LNCaP clone FGC (cell line): Measurements from ENCODE around the gene RBFOX2.
"Not testable (repeated sequence)": the region's sequence is repeated elsewhere in the genome, so short reads cannot be mapped to it uniquely, and the experiment has no call there.

Experiments used
- DNase-seq: peaks from one replicate; pipeline ENCODE4 v3.0.0-alpha.2; 2011; ENCODE audit warnings: low read depth
- H3K4me3 ChIP-seq: 2 replicates; pipeline ENCODE4 v1.5.1; 2011; ENCODE audit warnings: mild to moderate bottlenecking, low read depth, low read length, control low read depth
- TF ChIP-seq, protein P1 (sequence below): IDR thresholded peaks from 2 replicates; pipeline ENCODE4 v1.5.1; 2012; ENCODE audit warnings: mild to moderate bottlenecking; ENCODE audit not compliant: control insufficient read depth, insufficient read depth; ENCODE audit errors: extremely low read depth

Gene RBFOX2

DNA sequence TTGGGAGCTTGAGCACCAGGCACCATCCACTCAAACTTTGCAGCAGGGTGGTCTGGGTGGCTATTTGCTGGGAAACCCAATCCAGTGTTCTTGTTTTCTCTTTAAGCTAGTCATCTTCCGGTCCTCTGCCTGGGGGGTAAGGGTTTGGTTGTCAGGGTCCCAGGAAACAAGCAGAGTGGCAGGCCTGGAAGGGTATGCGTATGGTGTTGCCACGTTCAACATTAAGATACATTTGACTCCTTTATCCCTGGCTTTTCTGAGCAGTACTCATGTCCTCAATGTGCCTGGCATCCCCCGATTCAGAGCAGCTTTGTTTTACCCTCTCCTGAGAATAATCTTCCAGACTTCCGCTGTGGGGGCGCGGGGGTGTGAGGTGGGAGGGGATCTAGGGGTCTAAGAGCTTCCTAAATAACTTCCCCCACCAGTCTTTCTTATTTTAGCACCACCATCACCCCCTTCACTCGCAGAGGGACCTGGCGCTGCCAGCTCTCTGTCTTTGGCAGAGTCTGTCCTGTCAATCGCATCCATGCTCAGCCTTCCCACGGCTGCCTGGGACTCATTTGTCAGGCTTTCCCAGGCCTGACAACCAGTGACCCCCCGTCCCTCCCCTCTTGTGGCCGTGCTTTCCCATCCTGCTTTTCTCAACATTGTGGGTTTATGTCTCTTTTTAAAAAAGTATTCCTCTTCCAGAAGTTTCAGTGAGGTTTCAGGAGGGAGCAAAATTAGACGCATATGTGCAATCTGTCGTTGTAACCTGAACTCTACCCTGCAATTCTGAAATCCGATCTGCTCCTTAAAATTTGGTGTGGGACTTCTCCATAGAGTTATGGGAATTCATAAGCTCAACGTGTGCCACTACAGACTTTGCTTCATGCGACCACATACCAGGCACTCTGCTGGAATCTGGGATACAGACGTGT is 27.0 kb upstream of the RBFOX2 start:
- H3K4me3 ChIP-seq = no peak overlapping the region
- TF ChIP-seq, protein P1, sequence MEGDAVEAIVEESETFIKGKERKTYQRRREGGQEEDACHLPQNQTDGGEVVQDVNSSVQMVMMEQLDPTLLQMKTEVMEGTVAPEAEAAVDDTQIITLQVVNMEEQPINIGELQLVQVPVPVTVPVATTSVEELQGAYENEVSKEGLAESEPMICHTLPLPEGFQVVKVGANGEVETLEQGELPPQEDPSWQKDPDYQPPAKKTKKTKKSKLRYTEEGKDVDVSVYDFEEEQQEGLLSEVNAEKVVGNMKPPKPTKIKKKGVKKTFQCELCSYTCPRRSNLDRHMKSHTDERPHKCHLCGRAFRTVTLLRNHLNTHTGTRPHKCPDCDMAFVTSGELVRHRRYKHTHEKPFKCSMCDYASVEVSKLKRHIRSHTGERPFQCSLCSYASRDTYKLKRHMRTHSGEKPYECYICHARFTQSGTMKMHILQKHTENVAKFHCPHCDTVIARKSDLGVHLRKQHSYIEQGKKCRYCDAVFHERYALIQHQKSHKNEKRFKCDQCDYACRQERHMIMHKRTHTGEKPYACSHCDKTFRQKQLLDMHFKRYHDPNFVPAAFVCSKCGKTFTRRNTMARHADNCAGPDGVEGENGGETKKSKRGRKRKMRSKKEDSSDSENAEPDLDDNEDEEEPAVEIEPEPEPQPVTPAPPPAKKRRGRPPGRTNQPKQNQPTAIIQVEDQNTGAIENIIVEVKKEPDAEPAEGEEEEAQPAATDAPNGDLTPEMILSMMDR = no peak
- DNase-seq = no peak

DNA sequence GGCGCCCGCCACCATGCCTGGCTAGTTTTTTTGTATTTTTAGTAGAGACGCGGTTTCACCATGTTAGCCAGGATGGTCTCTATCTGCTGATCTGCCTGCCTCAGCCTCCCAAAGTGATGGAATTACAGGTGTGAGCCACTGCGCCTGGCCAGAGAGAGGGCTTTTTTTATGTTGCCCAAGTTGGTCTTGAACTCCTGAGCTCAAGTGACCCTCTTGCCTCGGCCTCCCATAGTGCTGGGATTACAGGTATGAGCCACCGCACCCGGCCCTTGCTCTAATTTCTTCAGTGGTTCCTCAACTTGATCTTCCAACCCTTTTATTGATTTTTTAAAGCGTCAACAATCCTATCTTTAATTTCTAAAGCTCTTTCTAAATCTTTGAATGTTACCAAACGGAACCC is 25.8 kb upstream of the RBFOX2 start:
- H3K4me3 ChIP-seq, DNase-seq: not testable (repeated sequence)

DNA sequence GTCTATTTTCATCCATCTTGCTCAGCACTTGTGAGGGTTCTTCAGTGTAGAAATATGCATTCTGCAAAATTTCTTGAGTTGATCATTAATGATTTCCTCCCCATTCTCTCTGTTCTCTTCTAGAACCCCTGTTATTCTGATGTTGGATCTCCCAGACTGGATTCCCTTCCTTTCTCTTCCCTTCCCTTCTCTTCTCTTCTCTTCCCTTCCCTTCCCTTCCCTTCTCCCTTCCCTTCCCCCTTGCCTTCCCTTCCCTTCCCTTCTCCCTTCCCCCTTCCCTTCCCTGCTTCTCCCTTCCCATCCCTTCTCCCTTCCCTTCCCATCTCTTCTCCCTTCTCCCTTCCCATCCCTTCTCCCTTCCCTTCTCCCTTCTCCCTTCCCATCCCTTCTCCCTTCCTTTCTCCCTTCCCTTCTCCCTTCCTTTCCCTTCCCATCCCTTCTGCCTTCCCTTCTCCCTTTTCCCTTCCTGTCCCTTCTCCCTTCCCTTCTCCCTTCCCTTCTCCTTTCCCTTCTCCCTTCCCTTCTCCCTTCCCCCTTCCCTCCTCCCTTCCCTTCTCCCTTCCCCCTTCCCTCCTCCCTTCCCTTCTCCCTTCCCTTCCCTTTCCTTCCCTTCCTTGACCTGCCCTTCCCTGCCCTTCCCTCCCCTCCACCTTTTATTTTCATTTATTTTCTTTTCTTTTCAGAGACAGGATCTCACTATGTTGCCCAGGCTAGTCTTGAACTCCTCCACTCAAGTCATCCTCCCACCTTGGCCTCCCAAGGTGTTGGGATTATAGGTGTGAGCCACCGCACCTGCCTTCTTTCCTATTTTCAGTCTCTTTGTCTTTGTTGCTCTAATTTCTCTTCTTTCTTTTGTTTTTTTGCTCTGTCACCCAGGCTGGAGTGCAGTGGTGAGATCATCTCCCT is 24.9 kb upstream of the RBFOX2 start:
- TF ChIP-seq, protein P1 = no peak
- H3K4me3 ChIP-seq = no peak overlapping the region
- DNase-seq = no peak

DNA sequence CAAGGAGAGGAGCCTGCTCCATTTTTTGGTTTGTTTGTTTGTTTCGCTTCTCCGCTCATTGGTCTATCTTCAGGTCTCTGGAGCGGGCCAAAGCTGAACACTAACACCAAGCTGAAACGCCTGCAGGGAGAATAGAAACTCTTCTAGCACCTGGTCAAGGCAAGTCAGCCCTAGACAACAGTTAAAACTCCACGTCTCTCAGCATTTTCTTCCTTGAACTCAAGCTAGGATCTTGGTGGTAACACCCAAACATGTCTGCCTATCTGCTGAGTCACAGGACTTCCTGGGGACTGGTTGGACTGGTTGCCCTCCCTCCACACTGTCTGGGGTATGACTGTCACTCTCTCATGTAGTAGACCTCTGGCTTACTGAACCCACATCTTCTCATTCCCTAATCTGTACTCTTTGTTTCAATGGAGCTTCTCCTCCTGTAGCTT is 23.9 kb upstream of the RBFOX2 start:
- TF ChIP-seq, protein P1 = no peak
- no peak for DNase-seq
- H3K4me3 ChIP-seq = no peak overlapping the region

DNA sequence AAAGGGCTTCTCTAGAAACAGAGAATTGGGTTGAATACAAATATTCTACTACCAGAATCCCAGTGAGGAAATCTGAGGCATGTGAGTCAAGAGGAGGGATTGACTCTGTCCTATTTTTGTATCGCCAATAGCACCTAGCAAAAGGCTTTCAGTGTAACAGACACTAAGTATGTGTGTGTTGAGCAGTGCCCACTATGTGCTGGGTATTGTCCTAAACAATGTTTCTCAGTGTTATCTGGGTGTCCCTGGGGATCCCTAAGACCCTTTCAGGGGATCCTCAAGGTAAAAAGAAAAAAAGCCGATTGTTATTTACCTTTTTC is 21.0 kb upstream of the RBFOX2 start:
- TF ChIP-seq, protein P1 = no peak
- H3K4me3 ChIP-seq = no peak overlapping the region
- DNase-seq = no peak

DNA sequence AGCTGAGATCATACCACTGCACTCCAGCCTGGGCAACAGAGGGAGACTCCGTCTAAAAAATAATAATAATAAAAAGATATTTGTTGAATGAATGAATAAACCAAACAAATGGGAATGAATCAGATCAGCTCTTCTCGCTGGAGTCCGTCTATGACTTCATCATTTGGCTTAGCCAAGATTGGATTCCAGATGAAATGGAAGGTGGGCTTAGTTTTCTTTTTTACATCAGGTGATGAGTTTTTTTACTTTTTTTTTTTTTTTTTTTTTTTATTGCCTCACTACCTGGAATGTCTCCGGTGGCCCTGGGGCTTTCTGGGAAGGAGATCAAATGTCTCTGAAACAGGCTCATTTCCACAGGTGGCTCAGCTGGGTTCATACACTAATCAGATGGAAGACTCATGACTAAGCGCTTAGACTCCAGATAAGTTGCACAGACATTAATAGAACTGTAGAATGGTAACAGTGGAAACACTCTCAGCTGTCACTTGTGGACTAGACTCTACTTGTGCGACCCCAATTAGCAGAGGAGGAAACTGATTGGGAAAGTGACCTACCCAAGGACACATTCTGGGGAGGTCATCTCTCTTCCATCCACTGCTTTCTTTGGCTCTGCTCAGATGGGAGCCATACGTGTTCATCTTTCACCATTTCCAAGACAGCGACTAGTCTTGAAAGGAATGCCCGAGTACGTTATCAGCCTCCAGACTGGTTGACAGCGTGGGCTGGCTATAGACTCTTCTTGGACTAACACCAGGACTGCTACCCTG is 20.5 kb upstream of the RBFOX2 start:
- DNase-seq = no peak
- TF ChIP-seq, protein P1 = no peak
- H3K4me3 ChIP-seq = no peak overlapping the region

DNA sequence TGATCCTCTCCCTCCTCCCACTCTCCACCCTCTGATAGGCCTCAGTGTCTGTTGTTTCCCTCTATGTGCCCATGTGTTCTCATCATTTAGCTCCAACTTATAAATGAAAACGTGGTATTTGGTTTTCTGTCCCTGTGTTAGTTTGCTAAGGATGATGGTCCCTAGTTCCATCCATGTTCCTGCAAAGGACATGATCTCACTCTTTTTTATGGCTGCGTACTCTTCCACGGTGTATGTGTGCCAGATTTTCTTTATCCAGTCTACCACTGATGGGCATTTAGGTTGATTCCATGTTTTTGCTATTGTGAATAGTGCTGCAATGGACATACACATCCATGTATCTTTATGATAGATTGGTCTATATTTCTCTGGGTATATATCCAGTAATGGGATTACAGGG is 15.9 kb upstream of the RBFOX2 start:
- H3K4me3 ChIP-seq, DNase-seq: not testable (repeated sequence)
